H1 (cell line): ENCODE measurements around the gene TLE3. TPM values are rescaled to one million over a fixed set of nuclear protein-coding genes. Genes with fewer than 3 reads are reported as not detected.

Source experiments
- CHD7 ChIP-seq: fragments of 300-600 bp; sonication (generic); IDR thresholded peaks from 2 replicates; pipeline ENCODE4 v1.7.1; 2012; ENCODE audit warnings: low read length, moderate library complexity, mild to moderate bottlenecking, inconsistent platforms; ENCODE audit not compliant: insufficient replicate concordance
- CTBP2 ChIP-seq: IDR thresholded peaks from 2 replicates; pipeline ENCODE4 v1.7.0; 2011; ENCODE audit warnings: borderline replicate concordance, mild to moderate bottlenecking, moderate library complexity, mixed read lengths, low read length; ENCODE audit not compliant: insufficient read depth, insufficient read length
- polyA plus RNA-seq, 7 experiments: library from polyadenylated mRNA; depleted of rRNA in 3 of 7; stranded (reverse) in 5 of 7; unstranded in 2 of 7; fragments of >200 nt in 5 of 7; fragments of 200-250 nt in 2 of 7; gene quantifications; 1 replicate in 5 of 7; 2 replicates in 1 of 7; 4 replicates in 1 of 7; pipeline versions ENCODE4 v1.2.1 to v1.2.3, GENCODE V29; 2011 to 2013; ENCODE audit warnings: missing spikeins in 2 of 7, mixed read lengths in 2 of 7
- total RNA-seq: library from RNA; stranded (reverse); fragmentation: NEBNext Ultra II Directional; extraction: Animal tissue kit (Norgen Biotek cat#: 25700); gene quantifications from 2 replicates; pipeline ENCODE4 v1.2.1, GENCODE V29; 2021

TLE3 gene
- total and polyA plus RNA-seq, 2 of the 8 experiments (the other 6 are each of a cell fraction or from before 2014, with no cell fraction given): 25.1 to 61.2 TPM

- TF ChIP-seq CTBP2: no peak
- no peak for TF ChIP-seq CHD7
Observed at GRCh38 chr15:69999392-70000085, 98.2 kb downstream of the TLE3 start (continued).
